ENCODE data around the gene BMAL1.
A peak's percentile ranks its signal among the peaks of the same experiment; 100 is the strongest.
"Not testable (repeated sequence)": the region's sequence is repeated elsewhere in the genome, so short reads cannot be mapped to it uniquely, and the experiment has no call there.

Gene BMAL1

GRCh38 chr11:13429836-13430235, 152.2 kb downstream of the BMAL1 start:
- intact Hi-C loops (cut with DNase I) = no loop called here

DNA sequence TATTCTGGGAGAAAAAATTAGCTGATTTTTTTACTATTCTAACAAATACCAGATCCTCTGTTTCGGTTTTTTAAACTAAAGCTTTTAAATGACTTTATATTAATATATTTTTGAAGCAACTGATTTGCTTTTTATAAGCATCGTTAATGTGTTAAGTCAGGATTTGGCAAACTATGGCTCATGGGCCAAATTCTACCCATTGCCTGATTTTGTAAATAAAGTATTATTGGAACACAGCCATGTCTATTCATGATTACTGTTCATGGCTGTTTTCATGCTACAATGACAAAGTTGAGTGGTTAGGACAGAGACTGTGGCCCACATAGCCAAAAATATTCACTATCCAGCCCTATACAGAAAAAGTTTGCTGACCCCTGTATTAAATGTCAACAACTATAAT, 155.8 kb downstream of the BMAL1 start:
- no peak for DNase-seq
- intact Hi-C loops (cut with DNase I) = no loop called here

More at GRCh38 chr11:13429836-13430235, 152.2 kb downstream of the BMAL1 start:
- DNase-seq = peak in 1 of 10 donors; percentile 14

DNA sequence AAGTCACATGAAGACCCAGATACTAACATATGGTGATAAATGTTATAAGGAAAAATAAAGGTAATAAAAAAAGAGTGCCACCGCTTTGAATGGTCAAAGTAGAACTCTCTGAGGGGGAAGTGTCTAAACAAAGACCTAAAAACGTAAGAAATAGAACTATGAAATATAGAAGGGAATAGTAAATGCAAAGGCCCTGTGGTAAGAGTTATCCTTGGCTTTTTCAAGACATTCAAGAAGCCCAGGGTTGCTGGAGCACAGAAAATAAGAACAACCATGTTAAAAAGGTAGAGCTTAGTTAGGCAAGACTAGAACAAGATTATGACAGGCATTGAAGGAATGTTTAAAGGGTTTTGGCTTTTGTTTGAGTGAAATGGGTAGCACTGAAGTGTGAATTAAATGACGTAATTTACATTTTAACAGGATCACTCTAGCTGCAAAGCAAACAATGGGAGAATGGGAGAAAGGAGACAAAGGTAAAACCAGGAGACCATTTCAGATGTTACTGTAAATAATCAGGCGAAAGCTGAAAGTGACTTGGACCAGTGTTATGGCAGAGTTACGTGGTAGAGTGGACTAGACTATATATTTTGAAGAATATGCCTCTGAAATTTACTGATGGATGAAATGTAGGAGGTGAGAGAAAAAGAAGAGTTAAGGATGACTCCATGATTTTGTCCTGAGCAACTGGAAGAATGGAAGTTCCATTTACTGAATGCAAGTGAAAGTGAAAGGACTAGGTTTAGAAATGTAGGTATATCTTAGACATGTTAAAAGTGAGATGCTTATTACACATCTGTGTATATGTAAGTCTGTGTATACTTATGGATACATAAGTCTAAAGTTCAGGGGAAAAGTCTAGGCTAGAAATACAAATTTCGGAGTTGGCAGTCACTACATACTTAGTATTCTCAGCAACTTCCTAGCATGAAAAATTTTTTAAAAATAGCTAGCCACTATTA, 156.9 kb downstream of the BMAL1 start:
- no peak for DNase-seq
- intact Hi-C loops (cut with DNase I) = no loop called here

- intact Hi-C loops (cut with DNase I) = not testable (repeated sequence)
- DNase-seq = peak in 1 of 10 donors; percentile 49
These were observed 159.2 kb downstream of the BMAL1 start for GRCh38 chr11:13436836-13437235.
